ENCODE measurements around the gene ARHGEF28. TPM values are rescaled to one million over a fixed set of nuclear protein-coding genes. Genes with fewer than 3 reads are reported as not detected.

Gene ARHGEF28
- total and polyA plus RNA-seq, 2 of the 13 experiments (the other 11 are each of a cell fraction or from before 2014, with no cell fraction given): 17.4 to 34.1 TPM

GRCh38 chr5:73623901-73624404, 2.0 kb upstream of the ARHGEF28 start (continued):
- TF ChIP-seq ZMAT5 (CRISPR knock-in tag; IDR thresholded peaks at IDR 0.05; ENCODE audit: borderline replicate concordance, low read depth) (no peak), ZFP36L1 (CRISPR knock-in tag; IDR thresholded peaks at IDR 0.05) (peak; percentile 39; the same call in 1 of the 2 replicates), SAP130 (CRISPR knock-in tag; IDR thresholded peaks at IDR 0.05; ENCODE audit: low read depth) (peak; percentile 92), MED13 (CRISPR knock-in tag; IDR thresholded peaks at IDR 0.05) (peak; percentile 90; the same call in 1 of the 2 replicates), ZNF367 (CRISPR knock-in tag; IDR thresholded peaks at IDR 0.05; ENCODE audit: borderline replicate concordance) (no peak), ZMYM4 (CRISPR knock-in tag; IDR thresholded peaks at IDR 0.05) (peak; percentile 82), NCOR1 (IDR thresholded peaks at IDR 0.05; ENCODE audit: borderline replicate concordance, low read length) (peak; percentile 99), CREB1 (IDR thresholded peaks at IDR 0.05) (no peak), CREB1 (CRISPR knock-in tag; IDR thresholded peaks at IDR 0.05) (peak; percentile 75), TCF12 (IDR thresholded peaks at IDR 0.05) (no peak), TCF12 (CRISPR knock-in tag; IDR thresholded peaks at IDR 0.05) (peak; percentile 95), MZF1 (CRISPR knock-in tag; IDR thresholded peaks at IDR 0.05; ENCODE audit: borderline replicate concordance) (no peak), PCBP1 (IDR thresholded peaks at IDR 0.05; ENCODE audit: borderline replicate concordance, low read depth, low read length) (no peak), ZNF724P (CRISPR knock-in tag; IDR thresholded peaks at IDR 0.05; ENCODE audit: borderline replicate concordance) (no peak), FUBP1 (CRISPR knock-in tag; IDR thresholded peaks at IDR 0.05; ENCODE audit: borderline replicate concordance) (no peak), ZNF207 (IDR thresholded peaks at IDR 0.05; ENCODE audit: borderline replicate concordance) (no peak), XBP1 (CRISPR knock-in tag; IDR thresholded peaks at IDR 0.05) (no peak), PHF5A (CRISPR knock-in tag; IDR thresholded peaks at IDR 0.05; ENCODE audit: low read depth, unreplicated experiment) (peak; percentile 84), ZSCAN31 (CRISPR knock-in tag; IDR thresholded peaks at IDR 0.05; ENCODE audit: low read depth) (peak; percentile 71), AHDC1 (CRISPR knock-in tag; IDR thresholded peaks at IDR 0.05; ENCODE audit: borderline replicate concordance) (peak; percentile 97), NFKBIZ (CRISPR knock-in tag; IDR thresholded peaks at IDR 0.05) (peak; percentile 96), ZFP82 (CRISPR knock-in tag; IDR thresholded peaks at IDR 0.05; ENCODE audit: borderline replicate concordance) (no peak), SPEN (CRISPR knock-in tag; IDR thresholded peaks at IDR 0.05; ENCODE audit: low read depth) (no peak; the same call in 1 of the 2 replicates), ZBTB1 (CRISPR knock-in tag; IDR thresholded peaks at IDR 0.05; ENCODE audit: borderline replicate concordance) (no peak), KDM6A (CRISPR knock-in tag; IDR thresholded peaks at IDR 0.05; ENCODE audit: low read depth) (peak; percentile 69)
